Measurements from ENCODE around the gene NFS1.
A peak's percentile ranks its signal among the peaks of the same experiment; 100 is the strongest.
"Not testable (repeated sequence)": the region's sequence is repeated elsewhere in the genome, so short reads cannot be mapped to it uniquely, and the experiment has no call there.

Gene NFS1

DNA sequence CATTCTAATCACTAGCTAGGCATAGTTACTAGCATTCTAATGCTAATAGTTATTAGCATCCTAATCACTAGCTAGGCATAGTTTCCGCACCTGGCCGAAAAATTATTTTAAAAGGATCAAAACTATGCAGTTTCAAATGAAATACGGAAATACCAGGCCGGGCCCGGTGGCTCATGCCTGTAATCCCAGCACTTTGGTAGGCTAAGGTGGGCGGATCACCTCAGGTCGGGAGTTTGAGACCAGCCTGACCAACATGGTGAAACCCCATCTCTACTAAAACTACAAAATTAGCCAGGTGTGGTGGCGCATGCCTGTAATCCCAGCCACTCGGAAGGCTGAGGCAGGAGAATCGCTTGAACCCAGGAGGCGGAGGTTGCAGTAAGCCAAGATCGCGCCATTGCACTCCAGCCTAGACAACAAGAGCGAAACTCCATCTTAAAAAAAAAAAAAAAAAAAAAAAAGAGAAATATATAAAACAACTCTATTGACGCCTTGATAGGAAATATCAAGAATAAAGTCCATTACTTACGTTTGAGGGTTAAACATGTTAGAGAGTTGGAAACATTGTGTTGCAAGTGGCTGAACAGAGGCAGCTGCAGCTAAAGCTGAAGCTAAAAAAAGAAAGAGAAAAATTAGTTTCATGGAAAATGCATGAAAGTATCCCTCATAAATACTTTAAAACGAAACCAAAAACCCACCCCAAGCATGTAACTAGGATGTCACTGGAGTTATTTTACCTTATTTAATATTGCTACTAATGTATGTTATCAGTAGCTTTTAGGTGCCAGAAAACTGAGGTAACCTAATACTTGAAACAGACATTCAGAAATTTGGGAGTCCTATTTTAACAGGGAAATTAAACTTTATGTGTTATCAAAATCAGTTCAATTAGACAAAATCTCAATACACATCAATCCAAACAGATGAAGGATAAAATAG is 7.7 kb upstream of the NFS1 start:
- not testable (repeated sequence) for DNase-seq

DNA sequence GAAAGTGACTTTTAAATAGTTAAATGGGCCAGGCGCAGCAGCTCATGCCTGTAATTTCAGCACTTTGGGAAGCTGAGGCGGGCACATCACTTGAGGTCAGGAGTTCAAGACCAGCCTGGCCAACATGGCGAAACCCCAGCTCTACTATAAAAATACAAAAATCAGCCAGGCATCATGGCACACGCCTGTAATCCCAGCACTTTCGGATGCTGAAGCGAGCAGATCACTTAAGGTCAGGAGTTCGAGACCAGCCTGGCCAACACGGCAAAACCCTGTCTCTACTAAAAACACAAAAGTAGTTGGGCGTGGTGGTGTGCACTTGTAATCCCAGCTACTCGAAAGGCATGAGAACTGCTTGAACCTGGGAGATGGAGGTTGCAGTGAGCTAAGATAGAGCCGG is 6.7 kb upstream of the NFS1 start:
- DNase-seq, result not testable (repeated sequence)

DNA sequence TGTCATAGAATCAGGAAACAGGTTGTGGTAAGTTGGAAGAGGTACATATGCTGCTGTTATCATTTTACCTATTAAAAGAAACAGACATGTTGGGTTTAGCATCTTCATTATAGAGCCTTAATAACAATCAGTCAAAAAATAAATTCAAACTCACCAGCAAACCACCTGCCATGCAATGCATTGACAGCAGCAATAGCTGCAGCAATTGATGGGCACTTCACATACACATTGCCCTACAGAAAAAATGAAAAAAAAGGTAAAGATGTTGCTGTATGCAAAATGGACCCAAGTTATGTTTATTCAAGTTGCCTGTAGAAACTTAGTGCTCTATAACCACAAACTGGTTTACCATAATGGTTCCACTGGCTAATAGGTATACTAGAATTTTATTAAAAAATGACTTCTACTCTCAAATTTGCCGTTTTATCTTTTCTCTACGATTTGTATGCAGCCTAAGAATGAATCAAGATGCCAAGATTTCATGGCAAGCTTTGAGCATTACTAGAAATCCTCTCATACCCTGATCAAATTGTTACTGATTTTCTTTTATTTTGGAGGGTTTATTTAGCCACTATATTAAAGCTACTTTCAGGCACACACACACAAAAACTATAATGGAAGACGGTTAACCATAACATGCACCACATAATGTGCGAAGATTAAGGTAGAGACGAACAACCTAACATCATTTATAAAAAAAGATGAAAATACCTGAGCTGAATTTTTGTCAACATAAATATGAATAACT is 5.5 kb upstream of the NFS1 start:
- no peak for DNase-seq

DNA sequence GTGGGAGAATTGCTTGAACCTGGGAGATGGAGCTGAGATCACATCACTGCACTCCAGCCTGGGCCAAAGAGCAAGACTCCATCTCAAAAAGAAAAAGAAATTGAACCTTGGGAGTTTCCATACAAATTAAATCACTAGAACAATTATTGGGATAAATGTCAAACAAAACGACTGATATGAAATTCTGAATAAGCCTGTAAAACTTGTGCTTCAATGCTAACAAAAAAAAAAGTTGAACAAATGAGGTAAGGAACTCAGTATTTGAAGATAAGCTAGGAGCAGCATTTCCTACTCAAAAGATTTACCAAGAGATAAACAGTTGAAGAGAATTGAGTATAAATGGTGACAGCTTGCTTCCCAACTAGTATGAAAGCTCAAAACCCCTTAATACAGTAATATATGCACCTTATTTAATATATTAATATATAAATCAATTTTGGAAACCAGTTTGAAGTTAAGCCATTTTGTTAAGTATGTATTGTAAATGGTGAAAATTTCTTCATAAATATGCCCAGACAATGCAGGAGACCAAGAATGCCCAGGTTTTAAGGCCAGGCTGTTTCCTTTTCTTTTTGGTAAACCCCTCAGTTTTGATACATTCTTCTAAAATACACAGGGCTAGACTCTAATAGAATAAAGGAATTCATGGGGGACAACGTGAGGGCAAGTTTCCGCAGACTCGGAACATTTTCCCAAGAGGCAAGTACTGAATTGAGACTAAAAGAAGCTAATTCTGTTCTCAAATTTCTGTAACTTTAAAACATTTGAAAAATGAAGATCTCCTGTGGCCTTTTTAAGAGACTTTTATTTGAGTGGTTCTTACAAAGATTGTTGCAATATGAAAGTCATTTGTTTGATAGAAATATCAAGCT is 3.9 kb upstream of the NFS1 start:
- DNase-seq, result no peak

DNA sequence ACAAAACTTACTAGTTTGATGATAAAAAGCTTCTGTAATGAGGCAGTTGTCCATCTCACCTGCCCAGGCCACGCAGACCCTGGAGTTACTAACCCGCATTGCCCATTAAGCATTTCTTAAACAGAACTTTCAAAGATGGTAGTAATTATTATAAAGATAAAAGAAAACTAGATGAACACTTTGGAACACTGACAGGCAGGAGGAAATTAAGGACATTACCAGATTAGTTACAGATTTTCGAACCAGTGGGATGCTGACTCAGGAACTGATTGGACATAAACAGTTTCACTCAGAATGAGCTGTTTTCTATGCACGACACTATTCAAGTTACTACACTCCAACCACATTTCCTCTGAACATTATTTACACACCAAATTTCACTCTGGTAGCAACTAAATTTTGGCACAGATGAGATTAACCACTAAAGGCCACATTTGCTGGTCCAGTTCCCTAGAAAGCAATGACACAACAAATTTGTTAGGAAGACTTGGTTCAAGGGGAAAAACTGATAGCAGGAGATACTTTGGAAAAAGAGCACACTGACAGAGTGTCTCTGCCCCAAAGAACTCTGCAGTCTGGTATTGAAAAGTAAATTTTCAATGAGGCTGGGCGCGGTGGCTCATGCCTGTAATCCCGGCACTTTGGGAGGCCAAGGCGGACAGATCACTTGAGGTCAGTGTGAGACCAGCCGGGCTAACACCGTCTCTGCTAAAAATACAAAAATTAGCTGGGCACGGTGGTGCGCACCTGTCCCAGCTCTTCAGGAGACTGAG is 3.1 kb upstream of the NFS1 start:
- no peak for DNase-seq

DNA sequence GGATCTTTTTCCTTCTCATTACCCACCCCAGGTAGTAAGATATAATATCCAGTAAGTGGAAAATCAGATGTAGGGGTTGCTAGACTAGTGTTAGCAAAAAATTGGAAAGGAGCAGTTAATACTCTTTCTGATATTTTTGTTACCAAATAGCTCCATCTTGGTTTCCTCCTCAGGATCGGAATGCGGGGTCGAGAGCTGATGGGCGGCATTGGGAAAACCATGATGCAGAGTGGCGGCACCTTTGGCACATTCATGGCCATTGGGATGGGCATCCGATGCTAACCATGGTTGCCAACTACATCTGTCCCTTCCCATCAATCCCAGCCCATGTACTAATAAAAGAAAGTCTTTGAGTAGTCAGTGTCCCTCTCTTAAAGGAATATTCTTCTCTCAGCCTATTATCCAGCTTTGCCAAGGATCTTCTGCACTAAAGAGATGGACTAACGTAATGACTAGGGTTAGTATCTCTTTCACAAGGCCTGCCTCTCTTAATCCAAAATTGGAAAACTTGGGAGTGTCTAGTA is 1.5 kb upstream of the NFS1 start:
- DNase-seq, result no peak

DNA sequence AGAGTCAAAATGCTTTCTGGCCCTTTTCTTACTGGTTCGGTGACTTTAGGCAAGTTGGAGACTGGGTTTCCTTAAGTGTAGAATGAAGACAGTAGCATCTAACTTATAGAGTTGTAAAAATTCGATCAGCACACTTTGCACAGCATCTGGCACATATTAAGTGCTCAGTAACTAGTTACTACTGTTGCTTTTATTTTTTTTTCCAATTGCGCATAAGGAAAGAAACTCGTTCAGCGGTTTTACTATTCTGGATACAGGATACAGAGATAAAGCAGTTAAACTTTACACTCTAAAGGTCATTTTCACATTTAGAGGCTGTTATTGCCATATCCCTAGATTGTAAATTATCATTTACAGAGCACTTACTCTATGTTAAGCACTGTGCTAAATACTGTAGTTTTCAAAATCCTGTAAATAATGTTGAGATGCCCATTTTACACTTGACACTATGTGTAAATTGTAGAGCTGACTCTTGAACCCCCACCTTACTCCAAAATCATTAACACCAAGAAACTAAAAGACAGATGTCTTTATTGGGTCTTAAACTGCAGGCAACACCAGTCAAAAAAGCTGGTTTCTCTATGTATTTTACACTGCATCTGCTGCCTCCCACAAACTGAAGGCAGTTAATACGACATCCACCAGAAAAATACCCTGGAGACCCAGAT is 939 bp upstream of the NFS1 start:
- DNase-seq, result no peak

DNA sequence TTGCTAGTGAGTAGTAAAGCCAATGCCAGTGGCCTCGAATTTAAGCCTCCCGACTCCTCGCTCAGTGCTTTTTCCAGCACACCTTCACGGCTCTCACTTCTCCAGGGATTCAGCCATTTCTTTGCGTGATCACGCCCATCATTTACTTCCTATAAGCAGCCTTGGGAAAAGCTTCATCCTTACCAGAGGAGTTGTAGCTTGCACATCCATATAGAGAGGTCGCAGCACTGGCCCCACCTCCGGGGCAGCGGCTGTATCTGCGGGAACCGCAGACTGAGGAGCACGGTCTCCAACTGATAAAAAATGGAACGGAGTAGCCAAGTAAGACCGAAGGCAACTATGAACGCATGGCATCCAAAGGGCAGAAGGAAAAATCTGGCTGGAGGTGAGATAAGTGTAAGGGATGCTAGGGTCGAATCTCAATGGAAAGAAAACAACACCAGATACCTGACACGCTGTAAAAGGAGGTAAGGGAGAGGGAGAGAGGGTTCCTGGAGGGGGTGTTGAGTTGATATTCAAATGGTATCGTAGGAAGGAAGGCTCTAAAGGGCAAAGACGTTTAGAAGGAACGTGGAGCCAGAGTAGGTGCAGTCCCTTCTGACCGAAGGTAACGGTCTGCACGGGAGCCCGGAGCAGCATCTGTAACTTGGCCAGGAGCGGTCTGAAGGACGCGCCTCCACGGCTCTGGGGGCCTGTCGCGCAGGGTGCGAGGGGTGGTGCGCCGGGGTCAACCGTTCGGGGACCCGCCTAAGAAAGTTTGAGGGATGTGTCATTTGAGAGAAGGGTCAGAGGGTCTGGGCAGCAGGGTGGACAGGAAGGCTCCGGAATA is 640 bp downstream of the NFS1 start:
- peak; percentile 10 for DNase-seq

DNA sequence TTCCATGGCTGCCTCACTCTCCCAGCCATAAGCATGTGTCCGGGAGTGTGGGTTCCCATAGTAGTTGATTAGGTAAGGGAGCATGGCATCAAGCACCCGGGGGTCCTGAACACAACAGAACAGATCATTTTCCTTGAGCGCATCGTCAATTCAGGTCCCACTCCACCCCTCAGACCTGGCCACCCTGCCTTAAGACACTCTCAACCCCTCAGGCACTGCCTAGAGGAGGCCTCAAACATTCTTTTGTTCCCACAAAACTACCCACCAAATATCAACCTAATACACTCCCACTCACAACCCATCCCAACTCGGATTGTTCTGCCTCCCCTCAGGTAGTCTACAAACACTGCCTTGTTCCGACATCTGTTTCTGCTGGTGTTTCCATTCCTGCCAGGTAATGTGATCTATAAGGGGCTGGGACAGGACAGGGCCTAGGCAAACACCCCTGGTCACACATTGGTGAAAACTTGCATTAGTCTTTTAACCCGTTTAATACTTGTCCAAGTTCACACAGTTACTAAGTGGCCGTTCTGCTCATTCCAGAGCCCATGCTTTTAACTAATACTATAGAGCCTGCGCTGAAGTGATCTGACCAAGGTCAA is 1.4 kb downstream of the NFS1 start:
- DNase-seq, result no peak

DNA sequence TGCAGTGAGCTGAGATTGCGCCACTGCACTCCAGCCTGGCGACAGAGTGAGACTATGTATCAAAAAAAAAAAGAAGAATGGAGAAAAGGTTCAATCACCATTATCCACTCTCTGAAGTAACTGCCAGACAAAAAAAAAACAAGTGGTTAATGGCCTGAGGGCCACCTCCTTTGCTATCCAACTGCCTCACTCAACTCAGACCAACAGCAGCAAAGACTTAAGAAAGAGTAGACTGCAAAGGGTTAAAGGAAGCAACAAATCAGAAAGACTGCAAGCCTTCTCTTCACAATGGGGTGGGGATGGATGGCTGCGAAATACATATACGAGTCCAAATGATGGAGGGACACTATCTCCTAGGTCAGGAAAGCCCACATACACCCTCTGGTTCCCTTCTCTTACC is 3.2 kb downstream of the NFS1 start:
- DNase-seq, result no peak

DNA sequence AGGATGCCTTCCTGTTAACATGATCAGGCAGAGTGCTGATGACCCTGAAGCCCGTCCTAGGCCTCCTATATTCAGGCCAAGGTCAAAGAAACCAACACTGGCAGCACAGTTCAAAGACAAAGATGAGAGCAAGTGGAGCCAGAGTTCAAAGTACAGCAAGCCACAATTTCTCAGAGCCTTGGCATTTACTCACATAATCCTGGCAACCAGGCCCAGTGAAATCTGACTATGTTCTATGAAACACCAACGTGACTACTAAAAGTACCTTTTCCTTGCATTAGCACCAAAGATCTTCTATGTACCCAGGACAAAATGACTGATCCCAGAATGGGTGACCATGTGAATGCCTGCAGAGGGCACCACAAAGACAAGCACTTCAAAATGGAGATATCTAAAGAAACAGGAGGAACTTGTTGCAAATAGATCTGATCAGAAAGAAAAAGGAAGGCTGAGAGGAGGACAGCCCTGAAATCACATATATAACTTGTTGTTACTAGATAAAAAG is 3.9 kb downstream of the NFS1 start:
- DNase-seq, result no peak

DNA sequence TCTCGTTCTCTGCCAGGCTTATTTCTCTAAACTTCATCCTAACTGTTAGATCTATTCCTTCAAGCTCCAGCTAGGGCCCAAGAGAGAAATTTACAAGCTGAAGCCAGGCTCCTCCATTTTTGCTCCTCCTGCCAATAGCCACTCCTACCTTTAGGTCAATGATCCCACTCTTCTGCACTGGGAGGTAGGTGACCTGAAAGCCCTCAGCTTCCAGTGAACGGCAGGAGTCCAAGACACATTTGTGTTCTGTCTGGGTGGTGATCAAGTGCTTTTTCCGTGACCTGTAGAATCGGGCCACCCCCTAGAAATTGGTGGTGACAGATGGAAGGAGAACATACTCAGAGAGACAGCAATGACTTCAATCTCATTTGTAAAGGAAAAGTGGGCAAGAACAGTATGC is 8.9 kb downstream of the NFS1 start:
- DNase-seq, result no peak

DNA sequence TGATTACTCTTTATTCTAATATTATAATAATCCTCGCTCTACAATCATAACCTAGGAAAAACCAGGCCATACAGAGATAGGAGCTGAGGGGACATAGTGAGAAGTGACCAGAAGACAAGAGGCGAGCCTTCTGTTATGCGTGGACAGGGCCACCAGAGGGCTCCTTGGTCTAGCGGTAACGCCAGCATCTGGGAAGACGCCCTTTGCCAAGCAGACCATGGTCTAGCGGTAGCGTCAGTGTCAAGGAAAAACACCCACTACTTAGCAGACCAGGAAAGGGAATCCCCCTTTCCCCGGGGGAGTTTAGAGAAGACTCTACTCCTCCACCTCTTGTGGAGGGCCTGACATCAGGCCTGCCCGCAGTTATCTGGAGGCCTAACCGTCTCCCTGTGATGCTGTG is 12.3 kb downstream of the NFS1 start:
- not testable (repeated sequence) for DNase-seq

DNA sequence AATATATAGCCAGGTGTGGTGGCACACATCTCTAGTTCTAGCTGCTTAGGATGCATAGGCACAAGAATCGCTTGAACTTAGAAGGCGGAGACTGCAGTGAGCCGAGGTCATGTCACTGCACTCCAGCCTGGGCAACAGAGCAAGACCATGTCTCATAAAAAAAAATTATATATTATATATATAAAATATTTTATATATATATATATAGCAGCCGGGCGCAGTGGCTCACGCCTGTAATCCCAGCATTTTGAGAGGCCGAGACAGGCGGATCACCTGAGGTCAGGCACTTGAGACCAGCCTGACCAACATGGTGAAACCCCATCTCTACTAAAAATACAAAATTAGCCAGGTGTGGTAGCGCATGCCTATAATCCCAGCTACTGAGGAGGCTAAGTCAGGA is 13.8 kb downstream of the NFS1 start:
- DNase-seq, result not testable (repeated sequence)

DNA sequence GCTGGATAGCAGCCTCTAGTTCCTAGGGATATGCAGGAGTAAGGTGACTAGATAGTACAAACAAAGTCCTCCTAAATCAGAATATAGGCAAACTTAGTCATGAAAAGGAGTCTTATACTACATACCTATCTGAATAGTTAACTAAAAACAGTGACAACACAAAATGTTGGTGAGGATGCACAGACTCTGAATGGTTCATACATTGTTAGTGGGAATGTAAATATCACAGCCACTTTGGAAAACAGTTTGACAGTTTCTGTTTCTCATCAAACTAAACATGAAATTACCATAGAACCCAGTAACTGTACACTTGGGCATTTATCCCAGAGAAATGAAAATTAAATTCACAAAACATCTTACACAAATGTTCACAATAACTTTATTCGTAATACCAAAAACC is 17.2 kb downstream of the NFS1 start:
- no peak for DNase-seq

DNA sequence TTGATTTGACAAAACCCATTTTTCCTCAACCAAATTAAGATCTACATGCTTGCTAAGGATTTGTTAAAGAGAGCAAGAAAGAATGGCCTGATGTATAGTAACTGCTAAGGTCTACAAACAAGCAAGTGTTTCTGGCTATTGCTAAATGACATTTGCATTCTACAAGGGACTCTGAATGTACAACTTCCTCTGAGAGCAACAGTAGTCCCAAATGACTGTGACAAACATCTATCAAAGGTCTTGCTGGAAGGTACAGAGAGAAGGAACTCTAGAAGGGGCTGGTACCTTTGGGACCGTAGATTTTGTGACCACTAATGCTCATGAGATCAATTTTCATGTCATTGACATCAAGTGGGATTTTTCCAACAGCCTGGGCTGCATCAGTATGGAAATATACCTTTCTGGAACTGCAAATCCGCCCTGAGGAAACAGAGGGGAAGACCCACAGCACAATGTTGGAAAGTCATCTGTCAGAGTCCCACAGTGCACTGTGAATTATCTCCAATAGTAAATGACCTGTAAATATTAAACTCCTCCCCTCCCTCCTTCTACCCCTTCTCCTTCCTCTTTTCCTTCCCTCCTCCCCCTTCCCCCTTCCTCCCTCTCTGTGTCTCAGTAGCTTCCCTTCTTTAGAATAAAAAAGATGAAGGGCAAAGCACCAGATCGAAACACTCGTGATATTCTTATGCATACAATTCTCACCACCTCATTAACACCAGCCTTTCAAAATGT is 18.5 kb downstream of the NFS1 start:
- DNase-seq, result no peak

DNA sequence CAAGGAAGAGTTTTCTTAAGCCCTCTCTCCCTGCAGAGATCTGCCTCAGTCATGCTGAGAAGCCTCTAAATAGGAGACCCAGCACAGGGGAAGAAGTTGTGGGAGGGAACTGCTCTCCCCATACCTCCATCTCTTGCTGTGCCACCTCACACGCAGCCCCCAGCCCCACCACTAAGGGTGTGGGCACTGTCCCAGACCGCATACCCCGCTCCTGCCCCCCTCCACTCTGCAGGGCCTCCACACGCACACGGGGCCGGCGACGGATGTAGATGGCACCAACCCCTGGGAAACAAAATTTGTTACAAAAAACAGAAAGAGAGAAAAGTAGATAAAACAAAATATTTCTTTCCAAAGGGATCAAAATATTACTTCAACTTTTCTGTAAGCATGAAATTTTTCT is 24.2 kb downstream of the NFS1 start:
- DNase-seq, result no peak

DNA sequence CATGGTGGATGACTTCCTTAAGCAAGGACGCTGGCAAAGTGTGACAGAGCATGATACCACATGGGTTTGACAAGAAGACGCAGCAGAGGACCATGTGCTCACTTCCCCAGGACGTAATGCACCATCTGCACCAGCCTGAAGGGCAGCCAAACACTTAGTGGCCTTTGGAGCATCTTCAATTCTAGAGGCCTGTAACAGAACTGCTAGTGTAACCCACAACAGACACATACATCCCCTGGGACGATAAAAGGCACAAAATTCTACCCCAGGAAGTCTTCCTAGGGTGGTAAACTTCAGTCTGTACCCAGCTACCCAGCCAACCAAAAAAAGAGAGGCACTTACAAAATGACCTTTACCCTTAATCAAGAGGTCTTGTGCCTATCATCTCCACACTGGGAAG is 25.3 kb downstream of the NFS1 start:
- no peak for DNase-seq

DNA sequence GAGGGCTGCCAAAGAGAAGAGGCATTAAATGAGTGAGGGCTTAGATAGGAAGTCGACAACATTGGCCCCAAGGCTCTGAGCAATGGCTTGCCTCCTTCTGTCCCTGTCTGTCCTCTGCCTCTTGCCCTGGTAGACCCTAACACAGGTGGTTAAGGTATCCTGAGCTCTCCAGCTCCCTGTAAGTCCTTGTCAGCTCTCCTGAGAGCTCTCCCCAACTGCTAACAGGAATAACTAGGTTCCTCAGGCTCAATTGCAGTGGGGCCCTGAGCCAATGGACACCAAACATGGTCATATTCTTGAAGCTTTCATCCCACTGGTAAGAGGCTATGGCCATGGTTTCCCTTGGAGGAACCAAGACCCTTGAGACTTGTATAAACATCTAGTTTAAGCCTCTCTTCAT is 29.5 kb downstream of the NFS1 start:
- no peak for DNase-seq
